Mammary epithelial cell (primary cell): Measurements from ENCODE around the gene SUPT20HL1.

Experiments used
- EZH2 ChIP-seq: IDR thresholded peaks from 2 replicates; pipeline ENCODE4 v1.6.1; 2012; ENCODE audit warnings: low read length, inconsistent platforms, borderline replicate concordance
- TF ChIP-seq, protein P1 (sequence below), 2 donors: IDR thresholded peaks in 1 of 2; conservative IDR thresholded peaks in 1 of 2; 2 replicates each; pipeline ENCODE4 v1.5.1; 2011 to 2012; ENCODE audit warnings: inconsistent platforms in 2 of 2, low read length in 2 of 2, mild to moderate bottlenecking in 2 of 2, control low read depth in 1 of 2, low read depth in 1 of 2; ENCODE audit not compliant: insufficient read depth in 1 of 2; ENCODE audit errors: extremely low read depth in 1 of 2

DNA sequence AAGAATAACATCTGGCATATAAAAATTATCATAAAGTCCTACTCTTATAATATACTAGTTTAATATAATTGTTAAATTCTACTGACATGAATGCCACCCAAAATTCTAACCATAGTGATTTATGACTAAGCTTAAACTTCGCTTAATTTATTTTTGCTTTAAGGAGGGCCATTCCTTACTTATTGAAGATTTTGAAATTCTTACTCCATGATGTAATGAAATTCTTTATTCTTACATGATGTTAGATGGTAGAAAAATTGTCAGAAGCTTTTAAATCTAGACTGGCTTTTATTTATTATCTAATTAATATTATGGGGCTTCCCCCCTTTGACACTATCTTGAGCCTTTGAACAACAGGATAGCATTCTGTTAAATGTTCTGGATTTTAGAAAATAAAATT lies 27.1 kb upstream of the SUPT20HL1 start:
- TF ChIP-seq, protein P1, sequence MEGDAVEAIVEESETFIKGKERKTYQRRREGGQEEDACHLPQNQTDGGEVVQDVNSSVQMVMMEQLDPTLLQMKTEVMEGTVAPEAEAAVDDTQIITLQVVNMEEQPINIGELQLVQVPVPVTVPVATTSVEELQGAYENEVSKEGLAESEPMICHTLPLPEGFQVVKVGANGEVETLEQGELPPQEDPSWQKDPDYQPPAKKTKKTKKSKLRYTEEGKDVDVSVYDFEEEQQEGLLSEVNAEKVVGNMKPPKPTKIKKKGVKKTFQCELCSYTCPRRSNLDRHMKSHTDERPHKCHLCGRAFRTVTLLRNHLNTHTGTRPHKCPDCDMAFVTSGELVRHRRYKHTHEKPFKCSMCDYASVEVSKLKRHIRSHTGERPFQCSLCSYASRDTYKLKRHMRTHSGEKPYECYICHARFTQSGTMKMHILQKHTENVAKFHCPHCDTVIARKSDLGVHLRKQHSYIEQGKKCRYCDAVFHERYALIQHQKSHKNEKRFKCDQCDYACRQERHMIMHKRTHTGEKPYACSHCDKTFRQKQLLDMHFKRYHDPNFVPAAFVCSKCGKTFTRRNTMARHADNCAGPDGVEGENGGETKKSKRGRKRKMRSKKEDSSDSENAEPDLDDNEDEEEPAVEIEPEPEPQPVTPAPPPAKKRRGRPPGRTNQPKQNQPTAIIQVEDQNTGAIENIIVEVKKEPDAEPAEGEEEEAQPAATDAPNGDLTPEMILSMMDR (conservative IDR thresholded peaks at IDR 0.05 in 1 of 2, IDR thresholded peaks at IDR 0.05 in 1 of 2; ENCODE audit: extremely low read depth in 1 of 2, insufficient read depth in 1 of 2, low read depth in 1 of 2, low read length in 2 of 2) = no peak
- no peak for TF ChIP-seq EZH2
